GM19324 (cell line): Measurements from ENCODE around the gene TNFRSF25.

ENCODE experiments used
- ATAC-seq: cut with Tn5 transposase; IDR thresholded peaks from one replicate; pipeline ENCODE4 v1.9.1; 2021; ENCODE audit warnings: mild to moderate bottlenecking, moderate library complexity; ENCODE audit not compliant: unreplicated experiment, low FRiP score

Gene TNFRSF25

GRCh38 chr1:6471086-6471969, 5.4 kb upstream of the TNFRSF25 start:
- no peak for ATAC-seq

- no peak for ATAC-seq
Observed at GRCh38 chr1:6470132-6471085, 4.4 kb upstream of the TNFRSF25 start.

GRCh38 chr1:6468729-6469461, 2.9 kb upstream of the TNFRSF25 start:
- no peak for ATAC-seq

GRCh38 chr1:6467744-6468688, 2.0 kb upstream of the TNFRSF25 start:
- no peak for ATAC-seq

DNA sequence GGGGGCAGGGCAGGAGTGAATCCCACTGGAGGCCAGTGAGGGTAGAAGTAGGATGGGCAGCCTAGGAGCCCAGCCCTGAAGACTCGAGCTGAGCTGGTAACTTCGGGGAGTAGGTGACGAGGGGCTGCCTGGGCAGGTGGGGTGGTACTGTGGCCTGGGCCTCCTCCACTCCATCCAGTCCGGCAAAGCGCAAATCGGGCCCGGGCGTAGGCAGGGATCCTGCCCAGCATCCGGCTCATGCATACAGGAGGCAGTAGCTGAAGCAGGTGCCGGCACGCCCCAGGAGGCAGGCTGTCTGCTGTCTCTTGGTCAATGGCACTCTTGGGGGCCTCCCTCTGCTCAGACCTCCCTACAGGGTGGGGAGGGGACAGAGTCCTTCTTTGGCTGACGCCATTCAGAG, 1.3 kb upstream of the TNFRSF25 start:
- no peak for ATAC-seq

- ATAC-seq = no peak
Observed at GRCh38 chr1:6466751-6467150, 778 bp upstream of the TNFRSF25 start.

- ATAC-seq = no peak
Observed at GRCh38 chr1:6465461-6466005, 440 bp downstream of the TNFRSF25 start.

GRCh38 chr1:6464915-6465314, 1.1 kb downstream of the TNFRSF25 start:
- no peak for ATAC-seq

DNA sequence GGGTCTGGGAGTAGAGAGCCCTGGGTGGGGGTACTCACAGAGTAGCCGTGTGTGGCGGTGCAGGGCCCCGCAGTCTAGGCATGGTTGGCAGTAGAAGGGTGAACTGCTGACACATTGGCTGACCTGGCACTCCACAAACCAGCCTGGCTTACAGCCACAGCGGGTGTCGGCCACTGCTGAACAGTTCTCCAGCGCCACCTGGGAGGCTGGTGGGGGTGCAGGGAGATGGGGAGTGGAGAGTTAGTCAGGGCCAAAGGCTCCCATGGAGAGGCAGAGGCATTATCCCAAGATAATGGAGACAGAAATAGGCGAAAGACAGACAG, 1.5 kb downstream of the TNFRSF25 start:
- no peak for ATAC-seq

DNA sequence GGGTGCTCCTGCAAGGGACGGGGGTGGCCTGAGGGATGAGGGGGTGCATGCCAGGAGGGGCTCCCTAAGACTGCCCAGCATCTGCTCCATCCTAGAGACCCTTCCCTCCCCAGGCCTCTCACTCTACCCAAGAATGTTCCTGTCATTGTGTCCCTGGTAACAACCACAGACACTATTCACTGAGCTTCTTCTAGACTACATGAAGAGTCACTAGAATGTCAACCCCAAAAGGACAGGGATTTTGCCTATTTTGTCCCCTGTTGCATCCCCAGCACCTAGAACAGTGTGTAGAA, 2.9 kb downstream of the TNFRSF25 start:
- no peak for ATAC-seq

DNA sequence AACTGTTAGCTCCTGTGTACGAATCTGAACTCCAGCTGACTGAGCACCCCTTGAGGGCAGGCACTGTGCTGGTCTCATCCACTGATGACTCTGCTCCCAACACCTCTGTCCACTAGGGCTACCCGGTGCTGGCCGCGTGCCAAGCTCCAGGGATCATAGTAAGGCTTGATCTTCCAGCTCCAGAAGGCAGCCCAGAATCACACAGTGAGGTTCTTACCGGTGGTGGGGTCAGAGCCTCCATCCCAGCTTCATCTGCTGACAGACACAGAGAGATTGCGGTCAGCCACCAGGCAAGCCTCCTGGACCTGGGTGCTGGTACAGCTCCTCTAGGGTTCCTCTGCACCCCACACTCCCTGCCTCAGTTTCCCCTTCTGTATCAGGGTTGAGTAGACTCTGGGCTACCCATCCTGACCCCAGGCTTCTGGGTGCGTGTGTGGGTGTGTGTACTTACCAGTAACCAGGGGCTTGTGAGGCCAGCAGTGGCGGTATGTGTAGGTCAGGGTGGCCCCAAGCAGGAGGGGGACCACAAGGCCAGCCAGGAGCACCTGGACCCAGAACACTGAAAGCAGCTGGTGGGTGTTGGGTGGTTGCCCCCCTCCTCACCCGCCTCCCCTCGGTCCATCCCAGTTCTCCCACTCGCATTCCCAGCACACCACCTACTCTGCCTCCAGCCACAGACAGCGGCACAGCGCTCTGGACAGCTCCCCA, 3.4 kb downstream of the TNFRSF25 start:
- no peak for ATAC-seq

DNA sequence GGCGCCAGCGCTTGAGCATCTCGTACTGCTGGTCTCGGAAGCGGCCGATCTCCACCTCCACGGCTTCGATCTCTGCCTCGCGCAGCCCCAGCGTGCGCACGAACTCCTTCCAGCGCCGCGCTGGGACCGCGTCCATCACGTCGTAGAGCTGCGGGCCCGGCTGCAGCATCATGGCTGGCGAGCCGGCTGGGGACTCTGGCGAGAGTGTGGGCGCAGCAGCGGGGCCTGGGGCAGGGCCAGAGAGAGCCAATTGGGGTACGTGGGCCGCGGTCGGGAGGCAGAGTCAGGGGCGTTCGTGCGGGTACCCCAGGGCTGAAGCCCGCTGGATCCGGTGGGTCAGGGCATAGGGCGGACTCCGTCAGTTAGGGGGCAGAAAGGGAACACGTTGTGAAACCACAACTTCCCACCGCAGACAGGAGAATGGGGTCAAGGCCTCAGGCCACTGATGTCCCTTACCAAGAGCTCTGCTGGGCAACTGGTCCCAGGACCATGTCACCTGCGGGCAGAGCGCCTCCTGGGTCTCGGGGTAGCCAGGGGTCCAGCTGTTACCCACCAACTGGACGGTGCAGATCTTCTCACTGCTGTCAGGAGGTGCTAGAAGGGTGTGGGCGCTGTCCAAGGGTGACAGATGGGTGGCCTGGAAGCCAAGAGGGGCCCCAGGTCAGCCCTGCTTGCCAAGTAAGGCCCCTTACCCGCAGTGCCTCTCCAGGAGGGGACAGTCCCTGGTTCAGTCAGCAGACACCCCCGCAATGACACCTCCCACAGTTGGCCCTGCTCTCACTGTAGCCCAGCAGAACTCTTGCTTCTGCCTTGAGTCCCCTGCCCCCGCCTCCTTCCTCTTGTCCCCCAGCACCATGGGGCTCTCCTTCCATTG, 4.2 kb downstream of the TNFRSF25 start:
- no peak for ATAC-seq

- ATAC-seq = no peak
Observed at GRCh38 chr1:6461051-6461530, 4.9 kb downstream of the TNFRSF25 start.

DNA sequence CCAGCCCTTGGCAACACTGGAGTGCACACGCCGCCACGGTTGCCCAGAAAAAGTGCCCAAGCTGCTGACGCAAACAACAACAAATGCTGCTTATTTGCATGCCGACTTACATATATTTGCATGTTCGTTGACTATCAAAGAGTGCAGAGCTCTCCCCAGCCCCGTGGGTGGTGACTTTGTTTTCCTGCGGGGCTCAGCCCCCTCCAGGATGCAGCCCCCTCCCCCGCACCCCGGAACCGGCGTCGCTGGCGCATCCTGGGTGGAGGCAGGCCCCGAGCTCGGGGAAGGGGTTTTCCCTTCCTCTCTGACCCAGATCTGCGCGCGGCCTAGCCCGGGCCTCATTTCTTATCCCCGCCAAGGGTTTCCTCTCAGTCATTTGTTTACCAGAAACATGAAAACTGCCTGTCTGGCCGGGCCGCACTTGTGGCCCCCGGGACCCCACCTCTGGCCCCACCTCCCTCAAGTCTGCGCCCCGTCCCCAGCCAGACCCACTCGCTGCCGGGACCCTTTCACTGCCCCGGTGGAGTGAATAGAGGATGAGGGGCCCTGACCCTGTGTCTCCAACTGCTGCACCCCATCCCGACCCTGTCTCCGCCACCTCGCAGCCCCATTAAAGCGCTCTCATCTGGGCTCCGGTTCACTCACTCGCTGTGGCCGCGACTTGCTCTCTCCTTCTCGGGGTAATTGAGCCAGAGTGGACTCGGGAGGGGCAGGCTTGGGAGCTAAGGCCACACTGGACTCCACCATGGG, 5.5 kb downstream of the TNFRSF25 start:
- no peak for ATAC-seq

DNA sequence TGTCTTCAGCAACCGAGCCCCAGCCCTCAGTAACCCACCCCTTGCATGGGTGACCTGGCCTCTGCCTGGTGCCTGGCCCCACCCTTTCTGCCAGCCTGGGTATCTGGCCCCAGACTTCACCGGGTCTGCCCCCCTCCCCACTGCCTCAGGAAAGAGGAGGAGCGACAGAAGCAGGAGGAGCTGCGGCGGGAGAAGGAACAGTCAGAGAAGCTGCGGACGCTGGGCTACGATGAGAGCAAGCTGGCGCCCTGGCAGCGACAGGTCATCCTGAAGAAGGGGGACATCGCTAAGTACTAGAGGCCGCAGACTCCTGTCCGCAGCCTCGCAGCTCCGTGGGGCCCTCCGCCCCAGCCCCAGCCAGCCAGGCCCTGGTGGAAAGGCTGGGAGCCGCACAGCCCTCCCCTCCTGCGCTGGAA, 6.1 kb downstream of the TNFRSF25 start:
- ATAC-seq = no peak

DNA sequence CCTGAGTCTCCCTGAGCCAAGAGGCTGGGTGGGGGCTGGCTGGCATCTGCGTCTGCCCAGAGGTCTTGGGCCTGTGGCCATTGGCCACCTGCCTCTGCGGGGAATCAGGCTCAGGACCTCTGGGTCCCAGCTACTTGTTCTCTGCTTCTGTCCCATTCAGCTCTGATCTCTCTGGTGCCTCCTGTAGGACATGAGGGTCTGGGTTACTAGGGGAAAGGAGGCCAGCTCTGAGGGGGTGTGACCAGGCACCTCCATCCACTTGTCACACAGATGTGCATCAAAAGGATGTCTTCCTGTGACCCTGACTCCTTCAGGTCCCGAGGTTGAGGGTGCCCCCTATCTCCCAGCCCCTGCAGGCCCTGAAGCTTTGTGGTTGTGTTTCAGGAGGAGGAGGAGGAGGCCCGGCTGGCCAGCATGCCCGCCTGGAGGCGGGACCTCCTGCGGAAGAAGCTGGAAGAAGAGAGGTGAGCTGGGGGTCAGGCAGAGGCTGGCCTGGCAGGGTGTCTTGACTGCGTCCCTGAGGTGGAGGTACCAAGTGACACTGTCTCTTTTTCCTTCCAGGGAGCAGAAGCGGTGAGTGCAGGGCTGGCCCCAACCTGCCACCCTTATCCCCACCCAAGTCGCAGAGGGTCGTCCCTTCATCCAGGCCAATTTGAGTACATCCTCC, 9.0 kb downstream of the TNFRSF25 start:
- no peak for ATAC-seq
